Urinary bladder (tissue), 4 donors: ENCODE measurements around the gene DCTD. TPM values are rescaled to one million over a fixed set of nuclear protein-coding genes. Genes with fewer than 3 reads are reported as not detected.
"Not testable (repeated sequence)": the region's sequence is repeated elsewhere in the genome, so short reads cannot be mapped to it uniquely, and the experiment has no call there.

ENCODE experiments used
- DNase-seq: peaks from one replicate; pipeline ENCODE4 v3.0.0-alpha.2; 2015; ENCODE audit errors: extremely low spot score
- H3K27ac ChIP-seq: one replicate; pipeline ENCODE4 v1.5.1; 2013; ENCODE audit warnings: low read depth, mild to moderate bottlenecking, moderate library complexity
- H3K36me3 ChIP-seq: one replicate; pipeline ENCODE4 v1.6.1; 2013; ENCODE audit warnings: mild to moderate bottlenecking, moderate library complexity; ENCODE audit not compliant: insufficient read depth
- H3K4me1 ChIP-seq: one replicate; pipeline ENCODE4 v1.6.1; 2013; ENCODE audit warnings: mild to moderate bottlenecking, moderate library complexity; ENCODE audit not compliant: insufficient read depth
- H3K4me3 ChIP-seq: one replicate; pipeline ENCODE4 v1.5.1; 2013; ENCODE audit warnings: low read depth, low read length
- WGBS: extraction: QIAGEN DNeasy Blood & Tissue Kit; methylation state at CpG from one replicate; pipeline ENCODE4 v1.1.7; 2013; 5-methylcytosine and 5-hydroxymethylcytosine counted together
- polyA plus RNA-seq: library from polyadenylated mRNA; stranded (reverse); fragments of 200-250 nt; gene quantifications from one replicate; pipeline ENCODE4 v1.2.3, GENCODE V29; 2013
- total RNA-seq: library from RNA; depleted of rRNA; stranded (reverse); fragments of >200 nt; gene quantifications from one replicate; pipeline ENCODE4 v1.2.3, GENCODE V29; 2014
- donor health status: healthy with polysubstance abuse.
- donor health status: healthy.

Gene DCTD
- total and polyA plus RNA-seq, 2 donors, result 68.7 to 71.7 TPM

GRCh38 chr4:182913621-182914020 lies 3.6 kb downstream of the DCTD start:
- DNase-seq, result no peak
- H3K36me3 ChIP-seq, result no peaks in the 10 kb centered on the region
- 98% methylated on average over 2 of the region's 2 CpGs for WGBS
- no peak overlapping the region for H3K27ac ChIP-seq
- H3K4me1 ChIP-seq, result no peaks in the 10 kb centered on the region
- H3K4me3 ChIP-seq, result no peak overlapping the region

- 80% methylated on average over 8 of the region's 8 CpGs for WGBS
- no peak for DNase-seq
- no peaks in the 10 kb centered on the region for H3K36me3 ChIP-seq
Measured at GRCh38 chr4:182913036-182913435, 4.2 kb downstream of the DCTD start.

GRCh38 chr4:182908124-182908523 lies 9.1 kb downstream of the DCTD start:
- Histone ChIP-seq H3K27ac (no peak overlapping the region), H3K4me3 (no peak overlapping the region), H3K4me1 (no peaks in the 10 kb centered on the region), H3K36me3 (no peaks in the 10 kb centered on the region)
- WGBS, result 96% methylated on average over 3 of the region's 3 CpGs
- DNase-seq, result no peak

More at GRCh38 chr4:182913036-182913435, 4.2 kb downstream of the DCTD start:
- Histone ChIP-seq H3K27ac (no peak overlapping the region), H3K4me3 (no peak overlapping the region), H3K4me1 (no peaks in the 10 kb centered on the region)

GRCh38 chr4:182907396-182907795 lies 9.8 kb downstream of the DCTD start:
- no peaks in the 10 kb centered on the region for H3K4me1 ChIP-seq
- DNase-seq, result no peak
- no peak overlapping the region for H3K4me3 ChIP-seq
- H3K27ac ChIP-seq, result no peak overlapping the region
- WGBS, result 95% methylated on average over 8 of the region's 8 CpGs
- H3K36me3 ChIP-seq, result no peaks in the 10 kb centered on the region

- no peak overlapping the region for H3K27ac ChIP-seq
- no peak for DNase-seq
- WGBS, result 70% methylated on average over 4 of the region's 4 CpGs
- H3K4me1 ChIP-seq, result no peaks in the 10 kb centered on the region
- H3K36me3 ChIP-seq, result no peaks in the 10 kb centered on the region
- H3K4me3 ChIP-seq, result no peak overlapping the region
Measured at GRCh38 chr4:182906786-182907185, 10.4 kb downstream of the DCTD start.

- no peaks in the 10 kb centered on the region for H3K36me3 ChIP-seq
- DNase-seq, result no peak
- H3K4me1 ChIP-seq, result no peaks in the 10 kb centered on the region
- no peak overlapping the region for H3K27ac ChIP-seq
- WGBS, result 76% methylated on average over 10 of the region's 10 CpGs
- no peak overlapping the region for H3K4me3 ChIP-seq
Measured at GRCh38 chr4:182905038-182905437, 12.1 kb downstream of the DCTD start.

- 79% methylated on average over 12 of the region's 12 CpGs for WGBS
- no peaks in the 10 kb centered on the region for H3K36me3 ChIP-seq
- H3K4me3 ChIP-seq, result no peak overlapping the region
- DNase-seq, result no peak
- H3K4me1 ChIP-seq, result no peaks in the 10 kb centered on the region
- H3K27ac ChIP-seq, result no peak overlapping the region
Measured at GRCh38 chr4:182904211-182904761, 12.9 kb downstream of the DCTD start.

- Histone ChIP-seq H3K4me3 (no peak overlapping the region), H3K4me1 (no peaks in the 10 kb centered on the region), H3K27ac (no peak overlapping the region), H3K36me3 (no peaks in the 10 kb centered on the region)
- 94% methylated on average over 9 of the region's 9 CpGs for WGBS
- DNase-seq, result no peak
Measured at GRCh38 chr4:182903013-182903412, 14.2 kb downstream of the DCTD start.

GRCh38 chr4:182901337-182901736 lies 15.8 kb downstream of the DCTD start:
- Histone ChIP-seq H3K4me3 (no peak overlapping the region), H3K27ac (no peak overlapping the region), H3K36me3 (peaks cover under 1% of the 10 kb centered on the region), H3K4me1 (no peaks in the 10 kb centered on the region)
- 92% methylated on average over 9 of the region's 9 CpGs for WGBS
- DNase-seq, result no peak

GRCh38 chr4:182900021-182900420 lies 17.2 kb downstream of the DCTD start:
- 85% methylated on average over 2 of the region's 2 CpGs for WGBS
- not testable (repeated sequence) for H3K4me3 ChIP-seq, H3K36me3 ChIP-seq, H3K4me1 ChIP-seq, DNase-seq, H3K27ac ChIP-seq

- H3K36me3 ChIP-seq, result peaks cover 2% of the 10 kb centered on the region
- no peaks in the 10 kb centered on the region for H3K4me1 ChIP-seq
- no peak overlapping the region for H3K4me3 ChIP-seq
- no peak overlapping the region for H3K27ac ChIP-seq
- no peak for DNase-seq
- 89% methylated on average over 5 of the region's 5 CpGs for WGBS
Measured at GRCh38 chr4:182898479-182898799, 18.7 kb downstream of the DCTD start.

- no peak for DNase-seq
- no peak overlapping the region for H3K27ac ChIP-seq
- no peaks in the 10 kb centered on the region for H3K4me1 ChIP-seq
- peaks cover 2% of the 10 kb centered on the region for H3K36me3 ChIP-seq
- no peak overlapping the region for H3K4me3 ChIP-seq
- WGBS, result 89% methylated on average over 20 of the region's 20 CpGs
Measured at GRCh38 chr4:182897601-182898478, 19.3 kb downstream of the DCTD start.

GRCh38 chr4:182896421-182896820 lies 20.8 kb downstream of the DCTD start:
- WGBS, result 95% methylated on average over 8 of the region's 8 CpGs
- no peak for DNase-seq
- no peaks in the 10 kb centered on the region for H3K4me1 ChIP-seq
- H3K27ac ChIP-seq, result no peak overlapping the region
- peaks cover 2% of the 10 kb centered on the region for H3K36me3 ChIP-seq
- no peak overlapping the region for H3K4me3 ChIP-seq

GRCh38 chr4:182895791-182896292 lies 21.3 kb downstream of the DCTD start:
- no peaks in the 10 kb centered on the region for H3K4me1 ChIP-seq
- WGBS, result 88% methylated on average over 12 of the region's 12 CpGs
- H3K36me3 ChIP-seq, result peaks cover 2% of the 10 kb centered on the region

More at GRCh38 chr4:182895791-182896292, 21.3 kb downstream of the DCTD start:
- no peak overlapping the region for H3K27ac ChIP-seq
- H3K4me3 ChIP-seq, result no peak overlapping the region
- DNase-seq, result no peak
